ENCODE measurements around the gene ROR2.

DNA sequence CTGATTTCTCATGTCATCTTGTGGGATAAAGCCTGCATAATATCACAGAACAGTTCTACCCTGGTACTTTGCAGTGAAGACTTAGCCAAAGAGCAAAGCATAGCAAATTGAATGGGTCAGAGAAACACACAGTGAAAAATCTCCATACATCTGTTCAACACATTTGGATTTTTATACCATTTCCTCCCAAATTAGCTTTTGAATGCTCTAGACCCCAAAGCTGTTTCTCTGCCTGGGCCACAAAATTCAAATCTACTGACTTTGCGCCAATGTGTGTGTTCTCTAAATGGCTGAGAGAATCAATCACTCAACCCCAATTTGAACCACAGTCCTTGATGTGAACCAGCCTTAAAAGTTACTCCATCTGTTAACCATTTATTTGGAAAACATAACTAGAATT is 289.5 kb downstream of the ROR2 start:
- TF ChIP-seq, protein P1, sequence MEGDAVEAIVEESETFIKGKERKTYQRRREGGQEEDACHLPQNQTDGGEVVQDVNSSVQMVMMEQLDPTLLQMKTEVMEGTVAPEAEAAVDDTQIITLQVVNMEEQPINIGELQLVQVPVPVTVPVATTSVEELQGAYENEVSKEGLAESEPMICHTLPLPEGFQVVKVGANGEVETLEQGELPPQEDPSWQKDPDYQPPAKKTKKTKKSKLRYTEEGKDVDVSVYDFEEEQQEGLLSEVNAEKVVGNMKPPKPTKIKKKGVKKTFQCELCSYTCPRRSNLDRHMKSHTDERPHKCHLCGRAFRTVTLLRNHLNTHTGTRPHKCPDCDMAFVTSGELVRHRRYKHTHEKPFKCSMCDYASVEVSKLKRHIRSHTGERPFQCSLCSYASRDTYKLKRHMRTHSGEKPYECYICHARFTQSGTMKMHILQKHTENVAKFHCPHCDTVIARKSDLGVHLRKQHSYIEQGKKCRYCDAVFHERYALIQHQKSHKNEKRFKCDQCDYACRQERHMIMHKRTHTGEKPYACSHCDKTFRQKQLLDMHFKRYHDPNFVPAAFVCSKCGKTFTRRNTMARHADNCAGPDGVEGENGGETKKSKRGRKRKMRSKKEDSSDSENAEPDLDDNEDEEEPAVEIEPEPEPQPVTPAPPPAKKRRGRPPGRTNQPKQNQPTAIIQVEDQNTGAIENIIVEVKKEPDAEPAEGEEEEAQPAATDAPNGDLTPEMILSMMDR (IDR thresholded peaks at IDR 0.05), result no peak
- no peak for TF ChIP-seq ZFX (IDR thresholded peaks at IDR 0.05; ENCODE audit: borderline replicate concordance)

Measured in 22Rv1 (cell line).